ELF-1 (cell line): Measurements from ENCODE around the gene FGF9.

Experiments
- DNase-seq: peaks from one replicate; pipeline ENCODE4 v3.0.0-alpha.2; 2016; ENCODE audit warnings: low read depth, low spot score

FGF9 gene

GRCh38 chr13:21709697-21710096, 38.8 kb downstream of the FGF9 start:
- DNase-seq = no peak

- DNase-seq = no peak
Measured at GRCh38 chr13:21710163-21710562, 39.3 kb downstream of the FGF9 start.

- DNase-seq = peak; percentile 78
Measured at GRCh38 chr13:21717817-21718216, 46.9 kb downstream of the FGF9 start.

DNA sequence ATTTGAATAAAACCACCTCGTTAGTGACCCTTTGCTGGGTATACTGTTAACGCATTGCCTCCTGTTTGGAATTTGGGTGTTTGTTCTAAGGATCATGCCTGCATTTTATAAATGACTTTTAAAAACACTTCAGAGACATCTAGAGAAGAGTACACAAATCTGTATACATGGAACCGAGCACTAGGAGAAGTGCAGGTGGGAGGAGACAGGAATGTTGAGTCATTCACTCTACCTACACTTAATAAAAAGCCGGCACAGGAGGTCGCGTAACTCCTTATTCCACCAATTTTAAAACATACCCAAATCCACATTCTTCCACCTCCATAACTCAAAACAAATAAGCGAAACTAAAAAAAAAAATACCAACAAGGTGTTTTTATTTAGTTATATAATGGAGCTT, 48.6 kb downstream of the FGF9 start:
- DNase-seq = no peak

- DNase-seq = no peak
Measured at GRCh38 chr13:21723807-21724505, 53.1 kb downstream of the FGF9 start.

DNA sequence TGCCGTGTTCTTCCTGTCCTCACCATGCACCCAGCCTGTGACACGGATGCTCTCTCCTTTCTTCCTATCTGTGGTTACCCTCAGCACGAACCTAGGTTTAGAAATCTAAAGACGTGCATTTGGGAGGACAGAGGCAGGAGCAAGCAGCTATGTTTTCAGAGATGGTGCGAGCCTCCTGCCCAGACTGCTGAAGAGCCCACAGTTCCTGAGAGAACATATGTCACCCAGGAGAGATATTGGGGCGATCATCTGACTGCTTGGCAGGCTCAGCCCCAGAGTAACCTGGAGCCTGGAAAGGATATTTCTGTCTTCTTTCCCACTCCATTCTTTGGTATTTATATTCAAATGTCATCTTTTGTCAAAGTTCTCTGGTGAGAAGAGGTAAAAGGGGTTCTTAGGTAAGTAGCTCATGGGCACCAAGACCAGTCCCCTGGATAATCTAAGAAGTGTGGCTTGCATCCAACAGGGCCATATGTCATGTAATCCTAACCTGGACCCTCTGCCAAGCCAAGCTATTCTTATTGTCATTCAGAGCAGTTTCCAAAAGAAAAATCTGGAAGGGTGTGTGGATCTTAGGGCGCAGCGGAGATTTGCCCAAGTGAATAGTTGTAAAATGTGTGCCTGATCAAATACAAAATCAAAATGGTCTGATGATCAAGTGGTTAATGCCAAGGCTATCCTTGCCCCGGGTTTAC, 59.5 kb downstream of the FGF9 start:
- DNase-seq = no peak

GRCh38 chr13:21733475-21734263, 62.8 kb downstream of the FGF9 start:
- no peak for DNase-seq

DNA sequence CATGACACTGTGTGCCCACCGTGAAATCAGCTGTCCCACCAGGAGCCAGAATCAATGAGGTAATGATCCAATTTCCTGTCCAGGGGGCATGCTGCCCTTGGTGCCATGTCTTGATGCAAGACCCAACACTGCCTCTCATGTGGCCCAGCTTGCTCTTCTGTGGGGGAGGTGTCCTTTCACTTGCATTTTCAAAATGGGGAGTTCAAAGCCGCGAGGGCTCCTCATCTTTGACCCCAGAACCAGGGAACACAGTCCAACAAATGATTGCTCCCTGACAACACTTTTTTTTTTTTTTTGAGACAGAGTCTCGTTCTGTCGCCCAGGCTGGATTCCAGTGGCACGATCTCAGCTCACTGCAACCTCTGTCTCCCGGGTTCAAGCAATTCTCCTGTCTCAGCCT, 64.1 kb downstream of the FGF9 start:
- no peak for DNase-seq

- peak; percentile 30 for DNase-seq
Measured at GRCh38 chr13:21735701-21736401, 65.0 kb downstream of the FGF9 start.

- no peak for DNase-seq
Measured at GRCh38 chr13:21736926-21737325, 66.1 kb downstream of the FGF9 start.

DNA sequence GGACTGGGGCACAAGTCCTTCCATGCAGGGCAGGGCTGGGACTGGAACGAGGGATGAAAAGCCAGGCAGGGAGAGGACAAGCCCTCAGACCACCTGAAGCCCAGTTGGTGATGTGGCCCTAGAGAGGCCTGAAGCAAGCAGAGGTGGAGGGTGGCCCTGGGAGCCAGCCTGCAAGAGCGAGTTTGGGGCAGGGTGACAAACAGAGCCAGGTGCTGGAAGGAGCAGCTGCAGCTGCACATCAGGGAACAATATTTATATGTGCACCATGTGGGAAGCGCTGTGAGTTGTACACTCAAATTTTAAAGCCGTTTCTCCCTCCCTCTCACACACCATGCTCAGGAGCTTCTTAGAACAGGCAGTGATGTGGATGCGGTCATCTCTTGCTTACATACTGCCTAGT, 67.8 kb downstream of the FGF9 start:
- no peak for DNase-seq

- DNase-seq = no peak
Measured at GRCh38 chr13:21739771-21740170, 68.9 kb downstream of the FGF9 start.

GRCh38 chr13:21741396-21741979, 70.6 kb downstream of the FGF9 start:
- DNase-seq = no peak

GRCh38 chr13:21742096-21742495, 71.2 kb downstream of the FGF9 start:
- DNase-seq = no peak

GRCh38 chr13:21744149-21744548, 73.3 kb downstream of the FGF9 start:
- no peak for DNase-seq

- DNase-seq = no peak
Measured at GRCh38 chr13:21745307-21745706, 74.4 kb downstream of the FGF9 start.

- peak; percentile 8 for DNase-seq
Measured at GRCh38 chr13:21747456-21747855, 76.6 kb downstream of the FGF9 start.

DNA sequence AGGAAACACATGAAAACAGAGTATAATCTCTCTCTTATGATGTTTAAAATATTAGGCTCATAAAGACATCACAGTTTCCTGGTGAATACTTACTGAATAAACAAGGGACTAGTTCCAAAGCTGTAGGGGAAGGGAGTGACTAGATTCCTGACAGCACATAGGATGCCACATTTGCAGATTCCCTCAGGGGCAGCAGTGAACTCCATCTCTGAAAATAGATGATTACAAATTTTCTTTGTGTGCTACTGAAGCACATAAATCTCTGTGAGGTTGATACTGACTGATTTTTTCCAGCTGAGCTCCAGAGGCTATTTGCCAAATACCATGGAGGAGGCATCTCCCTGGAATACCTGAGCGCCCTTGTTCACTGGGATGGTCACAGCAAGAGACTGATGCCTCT, 77.3 kb downstream of the FGF9 start:
- DNase-seq = no peak

DNA sequence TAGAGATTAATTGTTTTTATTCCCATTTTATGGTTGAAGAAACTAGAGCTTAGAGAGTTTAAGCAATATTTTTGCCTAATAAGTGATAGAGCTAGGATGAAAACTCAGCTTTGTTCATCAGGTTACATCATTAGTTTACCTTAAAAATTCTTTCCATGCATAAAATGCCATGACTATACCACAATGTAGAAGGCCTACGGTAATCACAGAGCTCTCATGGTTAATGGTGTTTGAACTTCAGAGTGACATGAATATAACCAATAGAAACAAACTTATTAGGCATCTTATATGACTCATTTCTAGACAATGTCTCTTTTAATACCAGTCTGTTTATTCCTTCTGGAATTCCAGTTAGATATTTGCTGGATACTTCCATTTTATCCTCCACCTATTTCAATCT, 78.5 kb downstream of the FGF9 start:
- no peak for DNase-seq

DNA sequence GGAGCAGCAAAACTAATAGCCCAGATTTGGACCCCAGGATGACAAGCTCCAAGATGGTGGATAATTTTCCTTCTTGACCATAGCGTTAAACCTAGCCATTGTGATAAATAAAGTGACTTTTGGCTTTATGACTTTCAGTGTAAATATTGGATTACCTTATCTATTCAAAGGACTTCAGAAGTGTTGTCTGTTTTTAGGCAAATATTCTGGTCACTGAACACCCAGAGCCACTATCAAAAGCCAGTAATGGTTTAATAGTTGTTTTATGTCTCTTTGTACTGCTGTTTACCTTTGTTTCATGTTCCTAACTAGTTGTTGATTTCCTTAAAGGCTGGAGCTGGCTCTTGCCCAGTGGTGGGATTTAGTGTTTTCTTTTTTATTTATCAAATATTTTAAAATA, 81.6 kb downstream of the FGF9 start:
- DNase-seq = no peak

DNA sequence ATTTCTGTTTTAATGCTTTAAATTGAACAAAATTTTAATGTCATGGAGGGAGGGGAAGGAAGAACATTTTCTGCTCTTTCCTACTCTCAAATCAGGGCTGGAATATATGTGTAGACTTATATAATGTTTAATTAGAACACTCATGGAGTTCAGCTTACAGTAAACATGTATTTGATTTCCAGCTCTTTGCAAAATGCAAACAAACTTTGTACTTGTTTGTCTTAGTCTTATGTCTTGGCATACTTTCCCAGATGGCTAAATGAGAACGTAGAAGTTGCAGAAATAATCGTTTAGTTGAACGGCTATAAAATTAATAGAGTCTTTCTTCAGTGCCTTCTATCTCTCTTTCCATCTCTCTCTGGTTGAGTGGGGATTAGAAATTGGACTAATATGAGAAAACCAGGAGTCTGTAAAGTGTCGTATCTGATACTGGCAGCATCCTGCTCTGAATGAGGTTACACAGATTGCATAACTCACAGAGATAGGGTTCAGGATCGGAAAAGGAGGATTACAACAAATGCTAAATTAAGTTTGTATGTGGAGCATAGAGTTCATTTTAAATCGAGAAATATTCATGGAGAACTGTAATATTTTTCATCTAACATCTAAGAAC, 82.3 kb downstream of the FGF9 start:
- DNase-seq = no peak
